Measurements from ENCODE around the gene ITGAD.

ITGAD gene

DNA sequence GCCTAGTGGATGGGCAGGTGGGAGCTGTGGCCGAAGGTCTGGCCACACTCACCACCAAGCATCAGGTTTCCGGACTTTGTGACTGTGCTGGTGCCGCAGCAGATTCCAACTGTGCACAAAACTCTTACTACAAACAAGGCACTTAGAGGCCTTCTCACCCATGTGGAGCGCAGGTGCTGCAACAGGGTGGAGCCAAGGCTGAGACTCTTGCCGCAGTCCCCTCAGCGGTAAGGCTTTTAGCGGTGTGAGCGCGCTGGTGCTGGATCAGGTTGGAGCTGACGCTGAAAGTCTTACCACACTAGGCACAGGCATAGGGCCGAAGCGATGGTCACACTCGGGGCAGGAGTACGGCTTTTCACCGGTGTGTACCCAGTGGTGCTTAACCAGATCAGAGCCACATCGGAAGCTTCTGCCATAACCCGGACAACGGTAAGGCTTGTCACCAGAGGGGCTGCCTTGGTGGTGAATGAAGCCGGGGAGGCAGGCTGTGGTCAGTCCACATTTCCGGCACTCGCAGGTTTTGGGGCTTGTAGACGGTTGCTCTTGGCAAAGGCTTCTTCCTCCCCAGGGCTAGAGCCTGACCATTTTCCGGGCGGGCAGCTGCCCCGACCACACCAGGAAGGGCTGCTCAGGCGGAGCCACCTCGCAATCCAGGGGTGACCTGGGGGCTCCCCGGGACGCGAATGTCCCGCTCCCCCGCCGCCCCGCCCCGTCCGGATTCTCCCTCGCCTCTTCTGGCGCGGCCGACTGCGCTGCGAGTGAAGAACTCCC lies 65.1 kb downstream of the ITGAD start:
- peak overlapping the region; percentile 64 for H3K4me3 ChIP-seq (ENCODE audit: insufficient read depth, low read depth, low read length)
- peak overlapping the region; percentile 39 for H3K27ac ChIP-seq (ENCODE audit: insufficient read depth, low read depth, low read length, poor library complexity, severe bottlenecking)
- H3K27me3 ChIP-seq (ENCODE audit: control insufficient read depth, insufficient read depth, low read length, poor library complexity, severe bottlenecking) = no peaks in the 10 kb centered on the region
- H3K36me3 ChIP-seq (ENCODE audit: control insufficient read depth, insufficient read depth, low read length) = no peaks in the 10 kb centered on the region
- WGBS, 2 experiments = 4 to 5% methylated on average over 42 of the region's 42 CpGs
- H3K4me1 ChIP-seq (ENCODE audit: control insufficient read depth, insufficient read depth, low read length) = peaks cover 19% of the 10 kb centered on the region
- H3K9me3 ChIP-seq (ENCODE audit: control insufficient read depth, low read length) = no peaks in the 10 kb centered on the region

DNA sequence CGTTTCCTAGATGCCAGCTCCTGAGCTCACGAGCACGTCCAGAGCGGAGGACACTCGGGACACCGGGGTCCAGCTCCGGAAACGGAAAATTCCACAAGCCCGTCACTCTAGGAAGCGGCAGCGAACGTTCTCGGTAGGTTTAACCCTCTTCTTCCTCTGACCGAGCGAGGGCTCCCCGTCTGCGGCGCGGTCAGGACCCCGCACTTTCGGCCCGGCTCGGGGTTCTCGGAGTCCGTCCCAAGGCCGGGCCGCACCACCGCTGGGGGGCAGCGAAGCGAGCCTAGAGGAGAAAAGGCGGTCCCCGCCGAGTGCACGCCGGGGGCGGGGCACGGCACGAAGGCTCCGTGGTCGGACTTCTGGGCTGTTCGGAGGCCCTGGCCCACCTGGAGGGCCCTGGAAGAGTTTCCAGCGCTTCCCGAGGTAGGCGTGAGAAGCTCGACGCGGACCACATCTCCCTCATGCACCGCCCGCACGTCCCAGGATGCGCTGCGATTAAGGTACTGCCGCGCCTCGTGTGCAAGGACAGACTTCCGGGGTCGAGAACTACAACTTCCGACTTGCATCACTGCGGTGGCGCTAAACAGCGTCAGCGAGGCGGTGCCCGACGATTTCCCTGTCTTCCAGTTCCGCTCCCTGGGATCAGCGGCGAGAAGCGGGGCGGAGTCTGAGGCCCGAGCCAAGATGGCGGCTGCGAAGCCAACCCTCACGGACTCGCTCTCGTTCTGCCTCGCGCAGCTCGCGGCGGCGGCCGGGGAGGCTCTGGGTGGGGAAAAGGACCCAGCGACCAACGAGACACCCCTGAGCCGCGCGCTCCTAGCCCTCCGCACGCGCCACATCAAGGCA lies 65.9 kb downstream of the ITGAD start, which contains the start of gene ARMC5:
Gene ARMC5, plus strand, starts transcription at position 658 of the 843 bp plus-strand sequence. Its CDS starts 24 bp downstream, at position 682.
- Histone ChIP-seq H3K9me3 (ENCODE audit: control insufficient read depth, low read length) (no peaks in the 10 kb centered on the region), H3K27ac (ENCODE audit: insufficient read depth, low read depth, low read length, poor library complexity, severe bottlenecking) (peak within 1 kb of the TSS; percentile 95), H3K4me1 (ENCODE audit: control insufficient read depth, insufficient read depth, low read length) (peaks cover 14% of the 10 kb centered on the region), H3K36me3 (ENCODE audit: control insufficient read depth, insufficient read depth, low read length) (no peaks in the 10 kb centered on the region), H3K4me3 (ENCODE audit: insufficient read depth, low read depth, low read length) (peak within 1 kb of the TSS; percentile 64), H3K27me3 (ENCODE audit: control insufficient read depth, insufficient read depth, low read length, poor library complexity, severe bottlenecking) (no peaks in the 10 kb centered on the region)
- 0% methylated on average over 91 of the region's 91 CpGs for WGBS, 2 experiments

DNA sequence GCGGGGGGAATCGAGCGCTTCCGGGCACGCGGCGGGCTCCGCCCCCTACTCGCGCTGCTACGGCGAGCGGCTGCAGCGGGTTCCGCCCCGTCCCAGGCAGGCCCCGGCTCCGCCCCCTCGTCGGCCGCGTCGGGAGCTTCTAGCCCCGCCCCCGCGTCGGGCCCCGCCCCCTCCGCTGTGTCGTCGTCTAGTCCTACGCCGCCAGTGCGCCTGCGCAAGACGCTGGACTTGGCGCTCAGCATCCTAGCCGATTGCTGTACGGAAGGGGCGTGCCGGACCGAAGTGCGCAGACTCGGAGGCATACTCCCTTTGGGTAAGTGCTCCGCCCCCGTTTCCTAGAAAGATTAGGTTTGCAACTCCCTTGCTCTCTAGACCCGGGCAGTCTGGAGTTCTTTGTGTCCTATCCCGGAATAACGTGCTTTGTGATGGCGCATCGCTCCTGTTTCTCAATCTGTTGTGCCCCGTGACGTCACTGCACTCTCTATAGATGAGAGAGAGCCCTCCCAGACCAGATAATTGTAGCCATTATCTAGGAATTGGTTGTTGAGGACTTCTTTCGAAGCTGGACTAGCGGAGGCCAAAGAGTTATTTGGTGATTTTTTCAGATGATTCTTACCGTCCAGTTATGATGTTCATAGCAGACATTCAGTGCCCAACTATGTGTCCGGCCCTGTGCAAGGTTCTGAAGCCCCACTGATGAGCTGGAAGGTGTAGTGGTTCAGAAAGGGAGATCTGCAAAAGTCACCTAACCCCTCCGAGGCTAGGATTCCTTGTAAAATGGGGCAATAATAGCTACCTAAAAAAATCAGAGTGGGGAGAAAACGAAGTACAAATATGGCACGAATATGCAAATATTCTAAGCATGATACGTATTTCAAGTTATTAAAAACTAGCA lies 66.8 kb downstream of the ITGAD start:
- H3K4me3 ChIP-seq (ENCODE audit: insufficient read depth, low read depth, low read length) = peak overlapping the region; percentile 64
- WGBS, 2 experiments = 7 to 8% methylated on average over 61 of the region's 61 CpGs
- H3K36me3 ChIP-seq (ENCODE audit: control insufficient read depth, insufficient read depth, low read length) = no peaks in the 10 kb centered on the region
- H3K27ac ChIP-seq (ENCODE audit: insufficient read depth, low read depth, low read length, poor library complexity, severe bottlenecking) = peak overlapping the region; percentile 95
- H3K4me1 ChIP-seq (ENCODE audit: control insufficient read depth, insufficient read depth, low read length) = peaks cover 14% of the 10 kb centered on the region
- no peaks in the 10 kb centered on the region for H3K27me3 ChIP-seq (ENCODE audit: control insufficient read depth, insufficient read depth, low read length, poor library complexity, severe bottlenecking)
- H3K9me3 ChIP-seq (ENCODE audit: control insufficient read depth, low read length) = no peaks in the 10 kb centered on the region

DNA sequence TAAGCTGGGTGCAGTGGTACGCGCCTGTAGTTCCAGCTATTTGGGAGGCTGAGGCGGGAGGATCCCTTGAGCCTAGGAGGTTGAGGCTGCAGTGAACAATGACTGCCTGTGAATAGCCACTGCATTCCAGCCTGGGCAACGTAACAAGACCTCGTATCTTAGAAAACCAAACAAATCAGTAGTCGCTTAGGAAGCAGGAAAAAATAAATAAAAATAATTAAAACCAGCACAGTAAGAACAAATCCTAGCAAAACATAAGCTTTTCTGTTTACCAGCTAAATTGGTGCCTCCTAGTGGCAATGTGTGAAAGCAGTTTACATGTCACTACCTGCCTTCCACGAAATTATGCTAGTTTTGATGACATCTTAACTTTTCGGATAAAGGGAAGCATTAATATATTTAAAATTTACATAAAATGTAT lies 67.5 kb downstream of the ITGAD start:
- peaks cover 14% of the 10 kb centered on the region for H3K4me1 ChIP-seq (ENCODE audit: control insufficient read depth, insufficient read depth, low read length)
- peak overlapping the region; percentile 95 for H3K27ac ChIP-seq (ENCODE audit: insufficient read depth, low read depth, low read length, poor library complexity, severe bottlenecking)
- peak overlapping the region; percentile 53 for H3K4me3 ChIP-seq (ENCODE audit: insufficient read depth, low read depth, low read length)
- H3K9me3 ChIP-seq (ENCODE audit: control insufficient read depth, low read length) = no peaks in the 10 kb centered on the region
- H3K36me3 ChIP-seq (ENCODE audit: control insufficient read depth, insufficient read depth, low read length) = no peaks in the 10 kb centered on the region
- no peaks in the 10 kb centered on the region for H3K27me3 ChIP-seq (ENCODE audit: control insufficient read depth, insufficient read depth, low read length, poor library complexity, severe bottlenecking)
- 70 to 75% methylated on average over 6 to 7 of the region's 8 CpGs for WGBS, 2 experiments

DNA sequence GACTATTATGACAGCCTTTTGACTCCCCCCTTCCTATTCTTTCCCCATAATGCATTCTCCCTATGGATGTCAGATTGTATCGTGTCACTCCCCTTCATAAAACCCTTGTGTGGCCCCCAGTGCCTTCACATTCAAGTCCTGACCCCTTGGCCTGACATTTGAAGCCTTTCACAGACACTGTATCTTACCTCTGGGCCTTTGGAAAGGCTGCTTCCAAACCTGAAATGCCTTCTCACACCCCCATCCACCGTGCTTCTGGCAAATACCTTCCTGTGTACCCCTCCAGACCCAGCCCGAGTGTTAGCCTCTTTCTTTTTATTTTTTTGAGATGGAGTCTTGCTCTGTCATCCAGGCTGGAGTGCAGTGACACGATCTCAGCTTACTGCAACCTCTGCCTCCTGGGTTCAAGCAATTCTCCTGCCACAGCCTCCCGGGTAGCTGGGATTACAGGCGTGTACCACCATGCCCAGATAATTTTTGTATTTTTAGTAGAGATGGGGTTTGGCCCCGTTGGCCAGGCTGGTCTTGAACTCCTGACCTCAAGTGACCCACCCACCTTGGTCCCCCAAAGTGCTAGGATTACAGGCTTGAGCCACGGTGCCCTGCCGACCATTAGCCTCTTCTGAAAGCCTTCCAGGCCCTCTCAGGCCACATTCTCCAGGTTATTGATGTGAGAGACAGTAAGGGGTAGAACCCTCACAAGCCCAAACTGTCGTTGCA lies 68.2 kb downstream of the ITGAD start:
- Histone ChIP-seq H3K9me3 (ENCODE audit: control insufficient read depth, low read length) (no peaks in the 10 kb centered on the region), H3K4me1 (ENCODE audit: control insufficient read depth, insufficient read depth, low read length) (peaks cover 14% of the 10 kb centered on the region), H3K36me3 (ENCODE audit: control insufficient read depth, insufficient read depth, low read length) (no peaks in the 10 kb centered on the region), H3K27ac (ENCODE audit: insufficient read depth, low read depth, low read length, poor library complexity, severe bottlenecking) (no peak overlapping the region), H3K27me3 (ENCODE audit: control insufficient read depth, insufficient read depth, low read length, poor library complexity, severe bottlenecking) (no peaks in the 10 kb centered on the region), H3K4me3 (ENCODE audit: insufficient read depth, low read depth, low read length) (no peak overlapping the region)
- 91 to 92% methylated on average over 10 of the region's 10 CpGs for WGBS, 2 experiments

DNA sequence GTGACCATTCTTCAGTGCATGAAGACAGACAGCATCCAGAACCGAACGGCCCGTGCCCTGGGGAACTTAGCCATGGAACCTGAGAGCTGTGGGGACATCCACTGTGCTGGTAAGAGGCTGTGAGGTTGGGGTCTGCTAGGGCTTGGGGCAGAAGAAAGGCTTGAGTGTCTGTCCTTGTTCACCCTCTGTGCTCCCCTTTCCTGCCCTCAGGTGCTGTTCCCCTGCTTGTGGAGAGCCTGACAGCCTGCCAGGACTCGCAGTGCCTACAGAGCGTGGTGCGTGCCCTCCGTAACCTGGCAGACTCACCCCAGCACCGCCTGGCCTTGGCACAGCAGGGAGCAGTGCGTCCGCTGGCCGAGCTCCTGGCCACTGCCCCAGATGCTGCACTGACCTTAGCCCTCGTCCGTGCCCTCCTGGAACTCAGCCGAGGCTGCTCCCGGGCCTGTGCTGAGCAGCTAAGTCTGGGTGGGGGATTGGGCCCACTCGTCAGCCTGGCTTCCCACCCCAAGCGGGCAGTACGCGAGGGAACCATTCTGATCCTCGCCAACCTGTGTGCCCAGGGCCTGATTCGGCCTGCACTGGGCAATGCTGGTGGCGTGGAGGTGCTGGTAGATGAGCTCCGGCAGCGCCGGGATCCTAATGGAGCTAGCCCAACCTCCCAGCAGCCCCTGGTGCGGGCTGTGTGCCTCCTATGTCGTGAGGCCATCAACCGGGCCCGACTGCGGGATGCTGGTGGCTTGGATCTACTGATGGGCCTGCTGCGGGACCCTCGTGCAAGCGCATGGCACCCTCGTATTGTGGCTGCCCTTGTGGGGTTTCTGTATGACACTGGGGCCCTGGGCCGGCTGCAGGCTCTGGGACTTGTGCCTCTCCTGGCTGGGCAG lies 69.0 kb downstream of the ITGAD start:
- Histone ChIP-seq H3K27ac (ENCODE audit: insufficient read depth, low read depth, low read length, poor library complexity, severe bottlenecking) (no peak overlapping the region), H3K4me3 (ENCODE audit: insufficient read depth, low read depth, low read length) (no peak overlapping the region), H3K36me3 (ENCODE audit: control insufficient read depth, insufficient read depth, low read length) (no peaks in the 10 kb centered on the region), H3K27me3 (ENCODE audit: control insufficient read depth, insufficient read depth, low read length, poor library complexity, severe bottlenecking) (no peaks in the 10 kb centered on the region), H3K9me3 (ENCODE audit: control insufficient read depth, low read length) (no peaks in the 10 kb centered on the region), H3K4me1 (ENCODE audit: control insufficient read depth, insufficient read depth, low read length) (peaks cover 10% of the 10 kb centered on the region)
- 94% methylated on average over 35 of the region's 35 CpGs for WGBS, 2 experiments

DNA sequence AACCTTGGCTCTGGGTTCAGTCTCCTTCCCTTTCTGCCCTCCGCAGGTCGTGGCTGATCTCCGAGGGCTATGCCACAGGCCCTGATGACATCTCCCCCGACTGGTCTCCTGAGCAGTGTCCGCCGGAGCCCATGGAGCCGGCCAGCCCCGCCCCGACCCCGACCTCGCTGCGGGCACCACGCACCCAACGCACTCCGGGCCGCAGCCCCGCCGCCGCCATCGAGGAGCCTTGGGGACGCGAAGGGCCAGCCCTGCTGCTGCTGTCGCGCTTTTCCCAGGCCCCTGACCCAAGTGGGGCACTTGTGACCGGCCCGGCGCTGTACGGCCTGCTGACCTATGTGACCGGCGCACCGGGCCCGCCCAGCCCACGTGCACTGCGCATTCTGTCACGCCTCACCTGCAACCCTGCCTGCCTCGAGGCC lies 71.2 kb downstream of the ITGAD start:
- H3K9me3 ChIP-seq (ENCODE audit: control insufficient read depth, low read length) = no peaks in the 10 kb centered on the region
- 94 to 95% methylated on average over 36 of the region's 36 CpGs for WGBS, 2 experiments
- H3K36me3 ChIP-seq (ENCODE audit: control insufficient read depth, insufficient read depth, low read length) = no peaks in the 10 kb centered on the region
- H3K27ac ChIP-seq (ENCODE audit: insufficient read depth, low read depth, low read length, poor library complexity, severe bottlenecking) = no peak overlapping the region
- no peaks in the 10 kb centered on the region for H3K4me1 ChIP-seq (ENCODE audit: control insufficient read depth, insufficient read depth, low read length)
- H3K27me3 ChIP-seq (ENCODE audit: control insufficient read depth, insufficient read depth, low read length, poor library complexity, severe bottlenecking) = no peaks in the 10 kb centered on the region
- H3K4me3 ChIP-seq (ENCODE audit: insufficient read depth, low read depth, low read length) = no peak overlapping the region

DNA sequence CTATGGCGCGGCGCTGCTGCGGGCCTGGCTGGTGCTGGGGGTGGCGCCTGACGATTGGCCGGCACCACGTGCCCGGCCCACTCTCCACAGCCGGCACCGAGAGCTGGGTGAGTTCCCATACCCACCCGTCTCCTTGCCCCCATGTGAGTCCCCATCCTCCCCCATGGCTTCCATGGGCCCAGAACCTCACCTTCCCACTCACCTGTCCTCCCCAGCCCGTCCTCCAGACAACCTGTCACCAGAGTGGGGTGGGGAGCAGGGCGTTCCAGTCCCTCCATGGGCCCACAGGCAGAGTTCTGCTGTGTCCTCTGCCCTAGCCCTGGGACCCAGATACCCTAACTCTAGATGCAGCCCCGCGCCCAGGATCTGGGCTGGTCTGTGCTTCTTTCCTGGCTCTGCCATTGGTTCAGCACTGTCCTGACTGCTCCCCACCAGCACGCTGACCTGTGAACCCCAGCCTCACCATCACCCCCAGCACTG lies 71.7 kb downstream of the ITGAD start:
- 93% methylated on average over 17 of the region's 17 CpGs for WGBS, 2 experiments

More for the DNA sequence above, 71.7 kb downstream of the ITGAD start:
- Histone ChIP-seq H3K4me1 (ENCODE audit: control insufficient read depth, insufficient read depth, low read length) (no peaks in the 10 kb centered on the region), H3K4me3 (ENCODE audit: insufficient read depth, low read depth, low read length) (no peak overlapping the region), H3K9me3 (ENCODE audit: control insufficient read depth, low read length) (no peaks in the 10 kb centered on the region), H3K27me3 (ENCODE audit: control insufficient read depth, insufficient read depth, low read length, poor library complexity, severe bottlenecking) (no peaks in the 10 kb centered on the region), H3K36me3 (ENCODE audit: control insufficient read depth, insufficient read depth, low read length) (no peaks in the 10 kb centered on the region), H3K27ac (ENCODE audit: insufficient read depth, low read depth, low read length, poor library complexity, severe bottlenecking) (no peak overlapping the region)

Measured in ectodermal cell (in vitro differentiated cells).